Astrocyte of the cerebellum (primary cell): ENCODE data around the gene SLX9.

Experiments used
- DNase-seq: peaks from one replicate; pipeline ENCODE4 v3.0.0-alpha.2; 2011; ENCODE audit warnings: low read depth
- H3K4me3 ChIP-seq: 2 replicates; pipeline ENCODE4 v1.5.1; 2011; ENCODE audit warnings: mild to moderate bottlenecking, low read depth, low read length, moderate library complexity
- in situ Hi-C: cut with HindIII; loops from 2 replicates; pipeline ENCODE4 v1.10.0; 2017; ENCODE audit warnings: low sequenced_read_pairs
- TF ChIP-seq, protein P1 (sequence below): IDR thresholded peaks from 2 replicates; pipeline ENCODE4 v1.5.1; 2012; ENCODE audit warnings: low read length, low read depth, moderate library complexity, mild to moderate bottlenecking; ENCODE audit errors: missing control alignments

The SLX9 gene

GRCh38 chr21:44898011-44898488 is 41.8 kb upstream of the SLX9 start:
- in situ Hi-C loops, result no loop called here
- no peak overlapping the region for H3K4me3 ChIP-seq
- no peak for DNase-seq
- TF ChIP-seq, protein P1, sequence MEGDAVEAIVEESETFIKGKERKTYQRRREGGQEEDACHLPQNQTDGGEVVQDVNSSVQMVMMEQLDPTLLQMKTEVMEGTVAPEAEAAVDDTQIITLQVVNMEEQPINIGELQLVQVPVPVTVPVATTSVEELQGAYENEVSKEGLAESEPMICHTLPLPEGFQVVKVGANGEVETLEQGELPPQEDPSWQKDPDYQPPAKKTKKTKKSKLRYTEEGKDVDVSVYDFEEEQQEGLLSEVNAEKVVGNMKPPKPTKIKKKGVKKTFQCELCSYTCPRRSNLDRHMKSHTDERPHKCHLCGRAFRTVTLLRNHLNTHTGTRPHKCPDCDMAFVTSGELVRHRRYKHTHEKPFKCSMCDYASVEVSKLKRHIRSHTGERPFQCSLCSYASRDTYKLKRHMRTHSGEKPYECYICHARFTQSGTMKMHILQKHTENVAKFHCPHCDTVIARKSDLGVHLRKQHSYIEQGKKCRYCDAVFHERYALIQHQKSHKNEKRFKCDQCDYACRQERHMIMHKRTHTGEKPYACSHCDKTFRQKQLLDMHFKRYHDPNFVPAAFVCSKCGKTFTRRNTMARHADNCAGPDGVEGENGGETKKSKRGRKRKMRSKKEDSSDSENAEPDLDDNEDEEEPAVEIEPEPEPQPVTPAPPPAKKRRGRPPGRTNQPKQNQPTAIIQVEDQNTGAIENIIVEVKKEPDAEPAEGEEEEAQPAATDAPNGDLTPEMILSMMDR, result no peak

- DNase-seq, result no peak
- no peak overlapping the region for H3K4me3 ChIP-seq
- TF ChIP-seq, protein P1, result no peak
- in situ Hi-C loops, result no loop called here
These were observed 40.7 kb upstream of the SLX9 start for GRCh38 chr21:44898851-44899767.

GRCh38 chr21:44899768-44900558 is 39.9 kb upstream of the SLX9 start:
- in situ Hi-C loops, result no loop called here
- TF ChIP-seq, protein P1, result no peak
- H3K4me3 ChIP-seq, result no peak overlapping the region
- no peak for DNase-seq

GRCh38 chr21:44900559-44901251 is 39.1 kb upstream of the SLX9 start:
- DNase-seq, result no peak

GRCh38 chr21:44901391-44902074 is 38.3 kb upstream of the SLX9 start:
- in situ Hi-C loops, result no loop called here
- TF ChIP-seq, protein P1, result no peak
- DNase-seq, result no peak
- H3K4me3 ChIP-seq, result no peak overlapping the region

More at GRCh38 chr21:44900559-44901251, 39.1 kb upstream of the SLX9 start:
- no peak overlapping the region for H3K4me3 ChIP-seq
- in situ Hi-C loops, result no loop called here
- TF ChIP-seq, protein P1, result no peak
